NCI-H446 treated with DMSO at 0.1 percent for 48 hours (cell line): ENCODE measurements around the gene POU2AF2.

ENCODE experiments used
- DNase-seq: peaks from one replicate; lab custom pipeline; 2025; lab: John Stamatoyannopoulos, UW

POU2AF2 gene

GRCh38 chr11:111330234-111330893 lies 84.8 kb downstream of the POU2AF2 start:
- DNase-seq = no peak

- peak; percentile 72 for DNase-seq
These were observed 86.4 kb downstream of the POU2AF2 start for GRCh38 chr11:111331711-111332479.

GRCh38 chr11:111334532-111335502 lies 89.3 kb downstream of the POU2AF2 start:
- peak; percentile 21 for DNase-seq

- DNase-seq = no peak
These were observed 90.0 kb downstream of the POU2AF2 start for GRCh38 chr11:111335549-111335948.
